ENCODE results near the gene MATR3.

MATR3 gene

GRCh38 chr5:139363937-139364336, 70.4 kb downstream of the MATR3 start:
- no peak overlapping the region for H3K4me3 ChIP-seq (ENCODE audit: low read length)
- peaks cover 37% of the 10 kb centered on the region for H3K36me3 ChIP-seq (ENCODE audit: insufficient read depth, low read length)
- no peaks in the 10 kb centered on the region for H3K9me3 ChIP-seq (replicated peaks; ENCODE audit: low read length)
- peaks cover 24% of the 10 kb centered on the region for H3K4me1 ChIP-seq (ENCODE audit: control insufficient read depth, insufficient read depth, low read length)
- no peaks in the 10 kb centered on the region for H3K27me3 ChIP-seq (ENCODE audit: control insufficient read depth, insufficient read depth, low read length)
- no peak overlapping the region for H3K4me2 ChIP-seq (ENCODE audit: low read length)
- no peak overlapping the region for H3K9ac ChIP-seq (ENCODE audit: low read depth, low read length)

GRCh38 chr5:139364466-139364865, 70.9 kb downstream of the MATR3 start:
- H3K4me1 ChIP-seq (ENCODE audit: control insufficient read depth, insufficient read depth, low read length), result peaks cover 22% of the 10 kb centered on the region
- H3K4me2 ChIP-seq (ENCODE audit: low read length), result no peak overlapping the region
- H3K9ac ChIP-seq (ENCODE audit: low read depth, low read length), result no peak overlapping the region
- peaks cover 37% of the 10 kb centered on the region for H3K36me3 ChIP-seq (ENCODE audit: insufficient read depth, low read length)
- no peak overlapping the region for H3K4me3 ChIP-seq (ENCODE audit: low read length)
- H3K27me3 ChIP-seq (ENCODE audit: control insufficient read depth, insufficient read depth, low read length), result no peaks in the 10 kb centered on the region
- no peaks in the 10 kb centered on the region for H3K9me3 ChIP-seq (replicated peaks; ENCODE audit: low read length)

GRCh38 chr5:139368613-139369012, 75.1 kb downstream of the MATR3 start:
- Histone ChIP-seq H3K4me2 (ENCODE audit: low read length) (peak overlapping the region; percentile 56), H3K27me3 (ENCODE audit: control insufficient read depth, insufficient read depth, low read length) (no peaks in the 10 kb centered on the region), H3K4me1 (ENCODE audit: control insufficient read depth, insufficient read depth, low read length) (peaks cover 27% of the 10 kb centered on the region), H3K4me3 (ENCODE audit: low read length) (no peak overlapping the region), H3K36me3 (ENCODE audit: insufficient read depth, low read length) (peaks cover 52% of the 10 kb centered on the region), H3K9ac (ENCODE audit: low read depth, low read length) (peak overlapping the region; percentile 57), H3K9me3 (replicated peaks; ENCODE audit: low read length) (no peaks in the 10 kb centered on the region)

- H3K27me3 ChIP-seq (ENCODE audit: control insufficient read depth, insufficient read depth, low read length), result no peaks in the 10 kb centered on the region
- H3K36me3 ChIP-seq (ENCODE audit: insufficient read depth, low read length), result peaks cover 47% of the 10 kb centered on the region
- H3K4me3 ChIP-seq (ENCODE audit: low read length), result no peak overlapping the region
- peaks cover 32% of the 10 kb centered on the region for H3K4me1 ChIP-seq (ENCODE audit: control insufficient read depth, insufficient read depth, low read length)
- no peaks in the 10 kb centered on the region for H3K9me3 ChIP-seq (replicated peaks; ENCODE audit: low read length)
- H3K9ac ChIP-seq (ENCODE audit: low read depth, low read length), result peak overlapping the region; percentile 57
- peak overlapping the region; percentile 56 for H3K4me2 ChIP-seq (ENCODE audit: low read length)
Observed at GRCh38 chr5:139369181-139369580, 75.6 kb downstream of the MATR3 start.

- no peaks in the 10 kb centered on the region for H3K9me3 ChIP-seq (replicated peaks; ENCODE audit: low read length)
- H3K9ac ChIP-seq (ENCODE audit: low read depth, low read length), result no peak overlapping the region
- H3K4me1 ChIP-seq (ENCODE audit: control insufficient read depth, insufficient read depth, low read length), result peaks cover 32% of the 10 kb centered on the region
- no peak overlapping the region for H3K4me2 ChIP-seq (ENCODE audit: low read length)
- H3K36me3 ChIP-seq (ENCODE audit: insufficient read depth, low read length), result peaks cover 34% of the 10 kb centered on the region
- H3K27me3 ChIP-seq (ENCODE audit: control insufficient read depth, insufficient read depth, low read length), result no peaks in the 10 kb centered on the region
- H3K4me3 ChIP-seq (ENCODE audit: low read length), result no peak overlapping the region
Observed at GRCh38 chr5:139371482-139372435, 78.2 kb downstream of the MATR3 start.

GRCh38 chr5:139374909-139375308, 81.4 kb downstream of the MATR3 start:
- peaks cover 16% of the 10 kb centered on the region for H3K4me1 ChIP-seq (ENCODE audit: control insufficient read depth, insufficient read depth, low read length)
- no peaks in the 10 kb centered on the region for H3K9me3 ChIP-seq (replicated peaks; ENCODE audit: low read length)
- peaks cover 24% of the 10 kb centered on the region for H3K36me3 ChIP-seq (ENCODE audit: insufficient read depth, low read length)
- H3K27me3 ChIP-seq (ENCODE audit: control insufficient read depth, insufficient read depth, low read length), result no peaks in the 10 kb centered on the region
- H3K4me2 ChIP-seq (ENCODE audit: low read length), result no peak overlapping the region
- H3K4me3 ChIP-seq (ENCODE audit: low read length), result no peak overlapping the region
- H3K9ac ChIP-seq (ENCODE audit: low read depth, low read length), result no peak overlapping the region

- H3K4me1 ChIP-seq (ENCODE audit: control insufficient read depth, insufficient read depth, low read length), result peaks cover 14% of the 10 kb centered on the region
- no peaks in the 10 kb centered on the region for H3K9me3 ChIP-seq (replicated peaks; ENCODE audit: low read length)
- no peaks in the 10 kb centered on the region for H3K27me3 ChIP-seq (ENCODE audit: control insufficient read depth, insufficient read depth, low read length)
- H3K9ac ChIP-seq (ENCODE audit: low read depth, low read length), result no peak overlapping the region
- H3K36me3 ChIP-seq (ENCODE audit: insufficient read depth, low read length), result peaks cover 18% of the 10 kb centered on the region
- no peak overlapping the region for H3K4me2 ChIP-seq (ENCODE audit: low read length)
- H3K4me3 ChIP-seq (ENCODE audit: low read length), result no peak overlapping the region
Observed at GRCh38 chr5:139376364-139376763, 82.8 kb downstream of the MATR3 start.

GRCh38 chr5:139377226-139377625, 83.7 kb downstream of the MATR3 start:
- Histone ChIP-seq H3K36me3 (ENCODE audit: insufficient read depth, low read length) (peaks cover 9% of the 10 kb centered on the region), H3K27me3 (ENCODE audit: control insufficient read depth, insufficient read depth, low read length) (no peaks in the 10 kb centered on the region), H3K4me3 (ENCODE audit: low read length) (no peak overlapping the region), H3K4me2 (ENCODE audit: low read length) (no peak overlapping the region), H3K4me1 (ENCODE audit: control insufficient read depth, insufficient read depth, low read length) (peaks cover 11% of the 10 kb centered on the region), H3K9ac (ENCODE audit: low read depth, low read length) (no peak overlapping the region), H3K9me3 (replicated peaks; ENCODE audit: low read length) (no peaks in the 10 kb centered on the region)

GRCh38 chr5:139378101-139378825, 84.7 kb downstream of the MATR3 start:
- no peak overlapping the region for H3K4me3 ChIP-seq (ENCODE audit: low read length)
- H3K4me2 ChIP-seq (ENCODE audit: low read length), result no peak overlapping the region
- H3K4me1 ChIP-seq (ENCODE audit: control insufficient read depth, insufficient read depth, low read length), result peaks cover 13% of the 10 kb centered on the region
- H3K36me3 ChIP-seq (ENCODE audit: insufficient read depth, low read length), result peaks cover 9% of the 10 kb centered on the region
- H3K9ac ChIP-seq (ENCODE audit: low read depth, low read length), result no peak overlapping the region
- H3K27me3 ChIP-seq (ENCODE audit: control insufficient read depth, insufficient read depth, low read length), result no peaks in the 10 kb centered on the region
- no peaks in the 10 kb centered on the region for H3K9me3 ChIP-seq (replicated peaks; ENCODE audit: low read length)

- peaks cover 9% of the 10 kb centered on the region for H3K36me3 ChIP-seq (ENCODE audit: insufficient read depth, low read length)
- no peak overlapping the region for H3K9ac ChIP-seq (ENCODE audit: low read depth, low read length)
- H3K4me3 ChIP-seq (ENCODE audit: low read length), result no peak overlapping the region
- H3K9me3 ChIP-seq (replicated peaks; ENCODE audit: low read length), result no peaks in the 10 kb centered on the region
- peaks cover 12% of the 10 kb centered on the region for H3K4me1 ChIP-seq (ENCODE audit: control insufficient read depth, insufficient read depth, low read length)
- no peak overlapping the region for H3K4me2 ChIP-seq (ENCODE audit: low read length)
- no peaks in the 10 kb centered on the region for H3K27me3 ChIP-seq (ENCODE audit: control insufficient read depth, insufficient read depth, low read length)
Observed at GRCh38 chr5:139378941-139379361, 85.4 kb downstream of the MATR3 start.

- peaks cover 19% of the 10 kb centered on the region for H3K4me1 ChIP-seq (ENCODE audit: control insufficient read depth, insufficient read depth, low read length)
- peaks cover 5% of the 10 kb centered on the region for H3K36me3 ChIP-seq (ENCODE audit: insufficient read depth, low read length)
- H3K9me3 ChIP-seq (replicated peaks; ENCODE audit: low read length), result no peaks in the 10 kb centered on the region
Observed at GRCh38 chr5:139379626-139380449, 86.3 kb downstream of the MATR3 start.

More at GRCh38 chr5:139379626-139380449, 86.3 kb downstream of the MATR3 start:
- no peak overlapping the region for H3K9ac ChIP-seq (ENCODE audit: low read depth, low read length)
- no peak overlapping the region for H3K4me3 ChIP-seq (ENCODE audit: low read length)
- no peak overlapping the region for H3K4me2 ChIP-seq (ENCODE audit: low read length)
- H3K27me3 ChIP-seq (ENCODE audit: control insufficient read depth, insufficient read depth, low read length), result no peaks in the 10 kb centered on the region

Measured in skeletal muscle satellite cell (primary cell).